Posterior vena cava (tissue), 2 donors: ENCODE results near the gene PDCD2. TPM values are rescaled to one million over a fixed set of nuclear protein-coding genes. Genes with fewer than 3 reads are reported as not detected.
"Not testable (repeated sequence)": the region's sequence is repeated elsewhere in the genome, so short reads cannot be mapped to it uniquely, and the experiment has no call there.

Experiments
- DNase-seq: peaks from one replicate; pipeline ENCODE4 v3.0.0-alpha.2; 2020; ENCODE audit warnings: low spot score
- intact Hi-C, 2 donors: fragments of 100-400 bp; cut with DNase I; formaldehyde crosslinking; loops; one replicate each; pipeline versions ENCODE4 v1.14.1 to v1.14.2; 2022 to 2023
- long read RNA-seq, 2 donors: library from polyadenylated mRNA; unstranded; transcript quantifications; one replicate each; pipeline ENCODE4 v2.0.0, GENCODE V29; 2020 to 2021
- total RNA-seq, 2 donors: library from RNA; stranded (reverse); fragmentation: NEBNext Ultra II Directional; extraction: Animal tissue kit (Norgen Biotek cat#: 25700); gene quantifications; one replicate each; pipeline ENCODE4 v1.2.1, GENCODE V29; 2021
- donor health status: DM: yes; HTN: yes; CAD: no.
- donor health status: DM: yes; HTN: yes; CAD: no.

PDCD2 gene, protein sequence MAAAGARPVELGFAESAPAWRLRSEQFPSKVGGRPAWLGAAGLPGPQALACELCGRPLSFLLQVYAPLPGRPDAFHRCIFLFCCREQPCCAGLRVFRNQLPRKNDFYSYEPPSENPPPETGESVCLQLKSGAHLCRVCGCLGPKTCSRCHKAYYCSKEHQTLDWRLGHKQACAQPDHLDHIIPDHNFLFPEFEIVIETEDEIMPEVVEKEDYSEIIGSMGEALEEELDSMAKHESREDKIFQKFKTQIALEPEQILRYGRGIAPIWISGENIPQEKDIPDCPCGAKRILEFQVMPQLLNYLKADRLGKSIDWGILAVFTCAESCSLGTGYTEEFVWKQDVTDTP
- total RNA-seq = 10 to 100 TPM; 33.6 to 40.7 TPM
- long read RNA-seq, donor 1, transcript PDCD2-208 (6 exons, 3,378 nt) = major isoform, 8 of 15 reads
- long read RNA-seq, donor 1, partial matches to known transcripts = 1 of 15 reads
- long read RNA-seq, donor 1, other reads (novel, unspliced or antisense) = 0 of 15 reads
- long read RNA-seq, donor 2, partial matches to known transcripts = 4 of 11 reads
- long read RNA-seq, donor 2, other reads (novel, unspliced or antisense) = 1 of 11 reads

- DNase-seq = peak; percentile 98
- intact Hi-C loops = no loop called here
Observed at GRCh38 chr6:170584181-170584953, at the start of gene PDCD2. Gene PDCD2, minus strand, starts transcription at chr6:170584637. Its CDS starts 56 bp downstream, at chr6:170584581.

GRCh38 chr6:170616020-170616554 lies 31.6 kb upstream of the PDCD2 start:
- DNase-seq, intact Hi-C loops: not testable (repeated sequence)

GRCh38 chr6:170612256-170612804 lies 27.9 kb upstream of the PDCD2 start:
- intact Hi-C loops, DNase-seq: not testable (repeated sequence)

GRCh38 chr6:170609225-170609624 lies 24.8 kb upstream of the PDCD2 start:
- intact Hi-C loops, DNase-seq: not testable (repeated sequence)

DNA sequence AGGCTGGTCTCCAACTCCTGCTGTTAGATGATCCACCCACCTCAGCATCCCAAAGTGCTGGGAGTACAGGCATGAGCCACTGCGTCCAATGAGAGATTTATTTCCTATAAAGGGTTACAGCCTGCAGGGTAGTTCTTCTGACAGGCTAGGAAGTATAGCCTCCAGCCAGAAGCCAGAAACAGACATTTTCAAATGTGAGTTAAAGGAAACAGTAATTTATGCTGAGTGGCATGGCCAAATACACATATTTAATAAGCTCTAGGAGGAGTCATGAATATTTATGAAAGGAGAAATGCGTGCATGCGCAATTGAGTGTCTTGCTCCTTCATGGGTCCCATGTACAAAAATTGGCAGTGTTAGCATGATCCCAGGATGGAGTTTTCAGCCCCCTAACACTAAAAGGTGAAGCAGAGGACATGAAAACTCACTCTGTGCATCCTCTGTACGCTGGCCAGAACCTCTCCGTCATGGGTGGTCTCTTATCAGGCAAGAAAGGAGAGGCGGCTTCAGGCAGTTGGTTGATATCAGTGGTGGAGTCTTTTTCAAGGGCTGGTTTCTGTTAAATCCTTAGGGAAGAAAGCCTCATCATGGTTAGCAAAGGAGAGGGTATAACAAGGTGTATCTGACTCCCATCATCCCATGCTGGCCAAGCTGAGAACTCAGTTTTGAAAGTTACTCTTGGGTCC lies 21.3 kb upstream of the PDCD2 start:
- DNase-seq = no peak
- intact Hi-C loops = no loop called here

GRCh38 chr6:170597278-170597677 lies 12.8 kb upstream of the PDCD2 start:
- intact Hi-C loops = no loop called here
- DNase-seq = no peak

DNA sequence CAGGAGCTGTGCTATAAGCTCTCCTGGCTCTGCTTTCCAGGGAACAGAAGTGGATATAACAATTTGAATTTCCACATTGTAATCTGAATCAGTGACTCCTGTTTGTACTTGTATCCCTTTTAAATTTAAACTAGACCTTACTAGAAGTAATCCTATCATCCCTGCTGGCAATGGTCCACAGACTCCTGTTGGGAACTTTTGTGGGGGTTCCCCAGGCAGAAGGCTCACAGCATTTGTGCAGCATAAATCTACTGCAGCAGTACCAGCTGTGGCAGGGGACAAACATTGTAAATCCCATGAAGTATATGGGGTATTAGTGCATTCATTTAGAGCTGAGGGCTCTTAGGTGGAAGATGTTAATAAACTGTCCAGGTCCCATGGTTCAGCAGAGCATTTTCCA lies 12.0 kb upstream of the PDCD2 start:
- intact Hi-C loops = no loop called here

GRCh38 chr6:170590725-170591124 lies 6.3 kb upstream of the PDCD2 start:
- intact Hi-C loops = no loop called here
- no peak for DNase-seq

More for the DNA sequence above, 12.0 kb upstream of the PDCD2 start:
- no peak for DNase-seq

- no peak for DNase-seq
- intact Hi-C loops = no loop called here
Observed at GRCh38 chr6:170584954-170585498, 589 bp upstream of the PDCD2 start.

GRCh38 chr6:170583756-170584180 lies 669 bp downstream of the PDCD2 start:
- intact Hi-C loops = no loop called here
- no peak for DNase-seq

DNA sequence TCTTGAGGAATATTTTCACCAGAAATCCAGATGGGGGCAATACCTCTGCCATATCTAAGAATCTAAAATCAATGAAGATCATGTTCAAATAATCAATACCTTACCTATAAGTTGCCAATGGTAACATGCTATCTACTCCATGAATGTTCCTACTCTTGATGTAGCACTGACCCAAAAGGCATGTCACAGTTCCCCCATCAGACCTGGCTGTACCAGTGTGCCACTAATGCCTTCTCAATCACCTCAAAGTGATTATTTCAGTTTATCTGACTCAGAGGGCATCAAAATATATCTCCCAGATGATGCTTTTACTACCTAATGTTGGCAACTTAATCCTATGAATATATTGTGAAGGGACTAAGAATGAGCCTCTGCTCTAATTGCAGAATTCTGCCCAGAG lies 5.5 kb downstream of the PDCD2 start:
- no peak for DNase-seq

DNA sequence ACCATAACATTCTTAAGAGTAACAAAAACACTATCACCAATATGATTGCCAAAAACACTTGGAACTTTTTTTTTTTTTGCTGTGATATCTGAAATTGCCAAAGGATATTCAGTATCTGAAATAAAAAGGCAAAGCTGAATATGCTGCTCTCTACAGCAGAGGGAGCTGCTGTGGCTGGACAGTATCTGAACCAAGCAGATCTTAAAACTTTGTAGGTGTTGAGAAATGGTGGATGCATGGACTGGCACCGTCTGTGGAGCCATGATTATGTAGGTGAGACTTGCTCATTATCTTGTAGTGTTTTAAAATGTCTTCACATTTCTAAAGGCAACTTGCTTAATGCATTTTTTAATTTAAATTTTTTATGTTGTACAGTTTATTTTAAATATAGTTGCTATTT lies 9.2 kb downstream of the PDCD2 start:
- intact Hi-C loops = no loop called here

More for the DNA sequence above, 5.5 kb downstream of the PDCD2 start:
- intact Hi-C loops = no loop called here

GRCh38 chr6:170572704-170573466 lies 11.6 kb downstream of the PDCD2 start:
- no peak for DNase-seq
- intact Hi-C loops = no loop called here

More for the DNA sequence above, 9.2 kb downstream of the PDCD2 start:
- DNase-seq = no peak

DNA sequence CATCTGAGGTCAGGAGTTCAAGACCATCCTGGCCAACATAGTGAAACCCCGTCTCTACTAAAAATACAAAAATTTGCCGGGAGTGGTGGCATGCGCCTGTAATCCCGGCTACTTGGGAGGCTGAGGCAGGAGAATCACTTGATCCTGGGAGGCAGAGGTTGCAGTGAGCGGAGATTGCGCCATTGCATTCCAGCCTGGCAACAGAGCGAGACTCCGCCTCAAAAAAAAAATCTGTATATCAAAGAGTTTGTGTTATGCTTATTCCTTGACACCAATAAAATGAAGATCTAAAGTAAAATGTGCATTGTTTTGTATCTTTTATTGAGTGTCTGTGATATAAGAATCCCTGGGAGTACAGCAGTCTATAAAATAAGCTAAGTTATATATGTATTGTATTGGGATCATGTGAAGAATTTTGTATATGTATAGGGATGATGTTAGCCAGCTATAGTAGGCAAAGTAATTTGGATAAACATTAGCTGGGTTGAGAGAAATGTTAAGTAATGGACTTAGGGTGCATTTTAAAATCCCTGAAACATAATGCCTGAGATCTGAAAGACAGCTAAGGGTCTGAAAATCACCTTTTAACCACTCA lies 19.4 kb downstream of the PDCD2 start:
- no peak for DNase-seq

GRCh38 chr6:170561555-170561954 lies 22.9 kb downstream of the PDCD2 start:
- no peak for DNase-seq
- intact Hi-C loops = no loop called here

More for the DNA sequence above, 19.4 kb downstream of the PDCD2 start:
- intact Hi-C loops = no loop called here

DNA sequence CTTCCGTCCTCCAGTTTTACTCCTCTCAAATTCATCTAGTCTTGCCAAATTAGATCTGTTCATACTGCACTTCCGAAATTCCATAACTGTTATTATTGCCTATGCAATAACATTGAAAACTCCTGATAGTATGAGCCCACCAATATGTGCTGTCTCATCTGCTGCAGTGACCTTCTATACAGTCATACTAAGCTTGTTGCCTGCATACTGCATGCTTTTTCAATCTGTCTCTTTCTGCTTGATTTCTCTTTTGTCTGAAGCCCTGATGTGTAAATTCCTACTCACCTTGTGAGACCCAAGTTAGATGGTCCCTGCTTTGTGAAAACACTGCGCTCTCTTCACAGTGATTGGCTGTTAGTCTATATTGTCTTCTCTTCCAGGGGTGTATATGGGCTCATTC lies 29.1 kb downstream of the PDCD2 start:
- DNase-seq = no peak
- intact Hi-C loops = no loop called here

- intact Hi-C loops = no loop called here
- DNase-seq = no peak
Observed at GRCh38 chr6:170554796-170555137, 29.7 kb downstream of the PDCD2 start.
